Measurements from ENCODE around the gene LRAT. TPM values are rescaled to one million over a fixed set of nuclear protein-coding genes. Genes with fewer than 3 reads are reported as not detected.

Gene LRAT
- total and polyA plus RNA-seq, 10 of the 15 experiments (the other 5 are each of a cell fraction or from before 2014, with no cell fraction given): 0.07 to 0.08 TPM; not detected in 8

- no peak for FAIRE-seq
- WGBS (ENCODE audit: insufficient coverage, insufficient replicate concordance, low lambda C conversion rate, missing lambda C conversion rate): 8% methylated on average over 4 of the region's 4 CpGs
- no peak for DNase-seq (ENCODE audit: low read depth, low spot score)
- ChIA-PET POLR2A (no interaction called here), RAD21 (ENCODE audit: unreplicated experiment) (no interaction called here), SMC1A (ENCODE audit: uncharacterized antibody, unreplicated experiment) (no interaction called here), CTCF (no interaction called here)
- no TSS peak for BruUV-seq (replicated peaks)
- Histone ChIP-seq H3K4me1 (ENCODE audit: control insufficient read depth, insufficient read depth, low read length) (no peaks in the 10 kb centered on the region), H3K9me3 (replicated peaks; ENCODE audit: control insufficient read depth, insufficient read depth, low read length) (no peaks in the 10 kb centered on the region), H3K36me3 (ENCODE audit: control insufficient read depth in 2 of 2, insufficient read depth in 2 of 2, low read length in 1 of 2) (no peaks in the 10 kb centered on the region), H3K4me2 (ENCODE audit: control insufficient read depth, insufficient read depth) (no peak overlapping the region), H3K79me2 (ENCODE audit: control insufficient read depth, insufficient read depth, low read length) (no peaks in the 10 kb centered on the region), H3K27me3 (replicated peaks in 1 of 2; ENCODE audit: control insufficient read depth in 2 of 2, insufficient read depth in 2 of 2, low read length in 1 of 2) (no peaks in the 10 kb centered on the region), H3K9ac (ENCODE audit: control insufficient read depth, insufficient read depth, low read length) (no peak overlapping the region), H4K20me1 (ENCODE audit: control insufficient read depth, insufficient read depth) (no peaks in the 10 kb centered on the region), H3K4me3 (no peak overlapping the region), H3K27ac (ENCODE audit: control insufficient read depth, insufficient read depth) (no peak overlapping the region), H2AFZ (ENCODE audit: control insufficient read depth, low read depth, low read length) (no peak overlapping the region)
- intact Hi-C loops (cut with micrococcal nuclease; ENCODE audit: unreplicated experiment): no loop called here
- in situ Hi-C loops (cut with MboI): no loop called here
- ATAC-seq: no peak
- no peak for TF ChIP-seq SUPT20H (IDR thresholded peaks at IDR 0.05; ENCODE audit: borderline replicate concordance, control insufficient read depth, low read depth, low read length)
- TF ChIP-seq, protein P1, sequence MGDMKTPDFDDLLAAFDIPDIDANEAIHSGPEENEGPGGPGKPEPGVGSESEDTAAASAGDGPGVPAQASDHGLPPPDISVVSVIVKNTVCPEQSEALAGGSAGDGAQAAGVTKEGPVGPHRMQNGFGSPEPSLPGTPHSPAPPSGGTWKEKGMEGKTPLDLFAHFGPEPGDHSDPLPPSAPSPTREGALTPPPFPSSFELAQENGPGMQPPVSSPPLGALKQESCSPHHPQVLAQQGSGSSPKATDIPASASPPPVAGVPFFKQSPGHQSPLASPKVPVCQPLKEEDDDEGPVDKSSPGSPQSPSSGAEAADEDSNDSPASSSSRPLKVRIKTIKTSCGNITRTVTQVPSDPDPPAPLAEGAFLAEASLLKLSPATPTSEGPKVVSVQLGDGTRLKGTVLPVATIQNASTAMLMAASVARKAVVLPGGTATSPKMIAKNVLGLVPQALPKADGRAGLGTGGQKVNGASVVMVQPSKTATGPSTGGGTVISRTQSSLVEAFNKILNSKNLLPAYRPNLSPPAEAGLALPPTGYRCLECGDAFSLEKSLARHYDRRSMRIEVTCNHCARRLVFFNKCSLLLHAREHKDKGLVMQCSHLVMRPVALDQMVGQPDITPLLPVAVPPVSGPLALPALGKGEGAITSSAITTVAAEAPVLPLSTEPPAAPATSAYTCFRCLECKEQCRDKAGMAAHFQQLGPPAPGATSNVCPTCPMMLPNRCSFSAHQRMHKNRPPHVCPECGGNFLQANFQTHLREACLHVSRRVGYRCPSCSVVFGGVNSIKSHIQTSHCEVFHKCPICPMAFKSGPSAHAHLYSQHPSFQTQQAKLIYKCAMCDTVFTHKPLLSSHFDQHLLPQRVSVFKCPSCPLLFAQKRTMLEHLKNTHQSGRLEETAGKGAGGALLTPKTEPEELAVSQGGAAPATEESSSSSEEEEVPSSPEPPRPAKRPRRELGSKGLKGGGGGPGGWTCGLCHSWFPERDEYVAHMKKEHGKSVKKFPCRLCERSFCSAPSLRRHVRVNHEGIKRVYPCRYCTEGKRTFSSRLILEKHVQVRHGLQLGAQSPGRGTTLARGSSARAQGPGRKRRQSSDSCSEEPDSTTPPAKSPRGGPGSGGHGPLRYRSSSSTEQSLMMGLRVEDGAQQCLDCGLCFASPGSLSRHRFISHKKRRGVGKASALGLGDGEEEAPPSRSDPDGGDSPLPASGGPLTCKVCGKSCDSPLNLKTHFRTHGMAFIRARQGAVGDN (IDR thresholded peaks at IDR 0.05): no peak
- no peak for TF ChIP-seq ETV6 (conservative IDR thresholded peaks at IDR 0.05 in 1 of 2, IDR thresholded peaks at IDR 0.05 in 1 of 2; ENCODE audit: borderline replicate concordance in 1 of 2, low read depth in 1 of 2)
- no peak for TF ChIP-seq RB1 (IDR thresholded peaks at IDR 0.05; ENCODE audit: borderline replicate concordance)
- no peak for TF ChIP-seq NFIC (IDR thresholded peaks at IDR 0.05; ENCODE audit: low read depth, low read length)
- no peak for TF ChIP-seq ZNF217 (IDR thresholded peaks at IDR 0.05)
- TF ChIP-seq SMAD1 (IDR thresholded peaks at IDR 0.05; ENCODE audit: low read depth, partially characterized antibody): no peak
- no peak for TF ChIP-seq HDAC2 (IDR thresholded peaks at IDR 0.05)
- no peak for TF ChIP-seq NFYA (IDR thresholded peaks at IDR 0.05; ENCODE audit: borderline replicate concordance, low read depth, low read length)
- TF ChIP-seq IKZF2 (IDR thresholded peaks at IDR 0.05): no peak
- TF ChIP-seq IRF4 (IDR thresholded peaks at IDR 0.05; ENCODE audit: low read depth, low read length): no peak
- TF ChIP-seq ZBED1 (IDR thresholded peaks at IDR 0.05; ENCODE audit: borderline replicate concordance): no peak
- TF ChIP-seq ATF7 (IDR thresholded peaks at IDR 0.05; ENCODE audit: low read depth): no peak
- TF ChIP-seq BCL3 (IDR thresholded peaks at IDR 0.05; ENCODE audit: borderline replicate concordance, insufficient read depth, low read depth, low read length, poor library complexity, severe bottlenecking): no peak
- TF ChIP-seq POLR2AphosphoS2 (IDR thresholded peaks at IDR 0.05; ENCODE audit: low read depth, low read length): no peak
- TF ChIP-seq, protein P2, sequence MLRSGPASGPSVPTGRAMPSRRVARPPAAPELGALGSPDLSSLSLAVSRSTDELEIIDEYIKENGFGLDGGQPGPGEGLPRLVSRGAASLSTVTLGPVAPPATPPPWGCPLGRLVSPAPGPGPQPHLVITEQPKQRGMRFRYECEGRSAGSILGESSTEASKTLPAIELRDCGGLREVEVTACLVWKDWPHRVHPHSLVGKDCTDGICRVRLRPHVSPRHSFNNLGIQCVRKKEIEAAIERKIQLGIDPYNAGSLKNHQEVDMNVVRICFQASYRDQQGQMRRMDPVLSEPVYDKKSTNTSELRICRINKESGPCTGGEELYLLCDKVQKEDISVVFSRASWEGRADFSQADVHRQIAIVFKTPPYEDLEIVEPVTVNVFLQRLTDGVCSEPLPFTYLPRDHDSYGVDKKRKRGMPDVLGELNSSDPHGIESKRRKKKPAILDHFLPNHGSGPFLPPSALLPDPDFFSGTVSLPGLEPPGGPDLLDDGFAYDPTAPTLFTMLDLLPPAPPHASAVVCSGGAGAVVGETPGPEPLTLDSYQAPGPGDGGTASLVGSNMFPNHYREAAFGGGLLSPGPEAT (IDR thresholded peaks at IDR 0.05; ENCODE audit: low read depth): no peak
- TF ChIP-seq IKZF1 (conservative IDR thresholded peaks at IDR 0.05): no peak
Observed at GRCh38 chr4:154719087-154719486, 24.7 kb upstream of the LRAT start.

Data from GM12878 (cell line).